ENCODE results near the gene GOLGA8M. TPM values are rescaled to one million over a fixed set of nuclear protein-coding genes. Genes with fewer than 3 reads are reported as not detected.
"Not testable (repeated sequence)": the region's sequence is repeated elsewhere in the genome, so short reads cannot be mapped to it uniquely, and the experiment has no call there.

Gene GOLGA8M
- polyA plus RNA-seq, 1 donor (not counting 4 experiments of a cell fraction or from before 2014, with no cell fraction given) = not detected

- H3K27me3 ChIP-seq (ENCODE audit: control insufficient read depth, extremely low read depth, insufficient read depth, low read length); DNase-seq (ENCODE audit: low read depth, low spot score); FAIRE-seq: not testable (repeated sequence)
Measured at GRCh38 chr15:28663717-28664116, 48.5 kb downstream of the GOLGA8M start.

GRCh38 chr15:28660750-28661149, 51.5 kb downstream of the GOLGA8M start:
- DNase-seq (ENCODE audit: low read depth, low spot score); H2AFZ ChIP-seq (ENCODE audit: control insufficient read depth, low read length); dilution Hi-C loops (cut with MboI; ENCODE audit: extremely low pct_ligation_motif_present, low sequenced_read_pairs); H3K9ac ChIP-seq (ENCODE audit: control insufficient read depth, extremely low read depth, insufficient read depth, low read length); H3K9me1 ChIP-seq (ENCODE audit: control insufficient read depth, extremely low read depth, insufficient read depth, low read length); H3K4me2 ChIP-seq (ENCODE audit: control insufficient read depth, extremely low read depth, insufficient read depth, low read depth, low read length); H3K27me3 ChIP-seq (ENCODE audit: control insufficient read depth, extremely low read depth, insufficient read depth, low read length); H4K20me1 ChIP-seq (ENCODE audit: control insufficient read depth, extremely low read depth, insufficient read depth, low read length); H3K36me3 ChIP-seq (ENCODE audit: control insufficient read depth in 2 of 2, extremely low read depth in 1 of 2, insufficient read depth in 2 of 2, low read length in 2 of 2); H3K79me2 ChIP-seq (ENCODE audit: control insufficient read depth, insufficient read depth, low read length); H3K27ac ChIP-seq (ENCODE audit: control insufficient read depth, insufficient read depth, low read length); FAIRE-seq; H3K4me3 ChIP-seq (ENCODE audit: control insufficient read depth in 2 of 3, extremely low read depth in 1 of 3, insufficient read depth in 2 of 3, low read depth in 1 of 3, low read length in 3 of 3); H3K4me1 ChIP-seq (ENCODE audit: control insufficient read depth, extremely low read depth, insufficient read depth, low read length); H3K9me3 ChIP-seq (ENCODE audit: control insufficient read depth, low read depth, low read length): not testable (repeated sequence)

More at GRCh38 chr15:28663717-28664116, 48.5 kb downstream of the GOLGA8M start:
- dilution Hi-C loops (cut with MboI; ENCODE audit: extremely low pct_ligation_motif_present, low sequenced_read_pairs); H3K9me3 ChIP-seq (ENCODE audit: control insufficient read depth, low read depth, low read length); H4K20me1 ChIP-seq (ENCODE audit: control insufficient read depth, extremely low read depth, insufficient read depth, low read length); H3K4me3 ChIP-seq (ENCODE audit: control insufficient read depth in 2 of 3, extremely low read depth in 1 of 3, insufficient read depth in 2 of 3, low read depth in 1 of 3, low read length in 3 of 3); H2AFZ ChIP-seq (ENCODE audit: control insufficient read depth, low read length); H3K36me3 ChIP-seq (ENCODE audit: control insufficient read depth in 2 of 2, extremely low read depth in 1 of 2, insufficient read depth in 2 of 2, low read length in 2 of 2); H3K4me2 ChIP-seq (ENCODE audit: control insufficient read depth, extremely low read depth, insufficient read depth, low read depth, low read length); H3K9ac ChIP-seq (ENCODE audit: control insufficient read depth, extremely low read depth, insufficient read depth, low read length); H3K79me2 ChIP-seq (ENCODE audit: control insufficient read depth, insufficient read depth, low read length); H3K27ac ChIP-seq (ENCODE audit: control insufficient read depth, insufficient read depth, low read length); H3K9me1 ChIP-seq (ENCODE audit: control insufficient read depth, extremely low read depth, insufficient read depth, low read length); H3K4me1 ChIP-seq (ENCODE audit: control insufficient read depth, extremely low read depth, insufficient read depth, low read length): not testable (repeated sequence)

- H3K9ac ChIP-seq (ENCODE audit: control insufficient read depth, extremely low read depth, insufficient read depth, low read length); H3K9me3 ChIP-seq (ENCODE audit: control insufficient read depth, low read depth, low read length); H4K20me1 ChIP-seq (ENCODE audit: control insufficient read depth, extremely low read depth, insufficient read depth, low read length); dilution Hi-C loops (cut with MboI; ENCODE audit: extremely low pct_ligation_motif_present, low sequenced_read_pairs); H3K79me2 ChIP-seq (ENCODE audit: control insufficient read depth, insufficient read depth, low read length); H3K36me3 ChIP-seq (ENCODE audit: control insufficient read depth in 2 of 2, extremely low read depth in 1 of 2, insufficient read depth in 2 of 2, low read length in 2 of 2); H3K4me3 ChIP-seq (ENCODE audit: control insufficient read depth in 2 of 3, extremely low read depth in 1 of 3, insufficient read depth in 2 of 3, low read depth in 1 of 3, low read length in 3 of 3); DNase-seq (ENCODE audit: low read depth, low spot score); H2AFZ ChIP-seq (ENCODE audit: control insufficient read depth, low read length); H3K9me1 ChIP-seq (ENCODE audit: control insufficient read depth, extremely low read depth, insufficient read depth, low read length); H3K27me3 ChIP-seq (ENCODE audit: control insufficient read depth, extremely low read depth, insufficient read depth, low read length); H3K4me1 ChIP-seq (ENCODE audit: control insufficient read depth, extremely low read depth, insufficient read depth, low read length); FAIRE-seq; H3K27ac ChIP-seq (ENCODE audit: control insufficient read depth, insufficient read depth, low read length); H3K4me2 ChIP-seq (ENCODE audit: control insufficient read depth, extremely low read depth, insufficient read depth, low read depth, low read length): not testable (repeated sequence)
Measured at GRCh38 chr15:28656018-28656360, 56.2 kb downstream of the GOLGA8M start.

GRCh38 chr15:28655329-28656017, 56.7 kb downstream of the GOLGA8M start:
- H3K27me3 ChIP-seq (ENCODE audit: control insufficient read depth, extremely low read depth, insufficient read depth, low read length); dilution Hi-C loops (cut with MboI; ENCODE audit: extremely low pct_ligation_motif_present, low sequenced_read_pairs); DNase-seq (ENCODE audit: low read depth, low spot score); H3K27ac ChIP-seq (ENCODE audit: control insufficient read depth, insufficient read depth, low read length); H3K9ac ChIP-seq (ENCODE audit: control insufficient read depth, extremely low read depth, insufficient read depth, low read length); H3K4me1 ChIP-seq (ENCODE audit: control insufficient read depth, extremely low read depth, insufficient read depth, low read length); H3K4me3 ChIP-seq (ENCODE audit: control insufficient read depth in 2 of 3, extremely low read depth in 1 of 3, insufficient read depth in 2 of 3, low read depth in 1 of 3, low read length in 3 of 3); H3K4me2 ChIP-seq (ENCODE audit: control insufficient read depth, extremely low read depth, insufficient read depth, low read depth, low read length); H3K79me2 ChIP-seq (ENCODE audit: control insufficient read depth, insufficient read depth, low read length); H3K9me3 ChIP-seq (ENCODE audit: control insufficient read depth, low read depth, low read length); H3K36me3 ChIP-seq (ENCODE audit: control insufficient read depth in 2 of 2, extremely low read depth in 1 of 2, insufficient read depth in 2 of 2, low read length in 2 of 2); H2AFZ ChIP-seq (ENCODE audit: control insufficient read depth, low read length); H3K9me1 ChIP-seq (ENCODE audit: control insufficient read depth, extremely low read depth, insufficient read depth, low read length); FAIRE-seq; H4K20me1 ChIP-seq (ENCODE audit: control insufficient read depth, extremely low read depth, insufficient read depth, low read length): not testable (repeated sequence)

- H3K36me3 ChIP-seq (ENCODE audit: control insufficient read depth in 2 of 2, extremely low read depth in 1 of 2, insufficient read depth in 2 of 2, low read length in 2 of 2); H2AFZ ChIP-seq (ENCODE audit: control insufficient read depth, low read length); FAIRE-seq; H3K27ac ChIP-seq (ENCODE audit: control insufficient read depth, insufficient read depth, low read length); H4K20me1 ChIP-seq (ENCODE audit: control insufficient read depth, extremely low read depth, insufficient read depth, low read length); H3K4me2 ChIP-seq (ENCODE audit: control insufficient read depth, extremely low read depth, insufficient read depth, low read depth, low read length); H3K79me2 ChIP-seq (ENCODE audit: control insufficient read depth, insufficient read depth, low read length); H3K9ac ChIP-seq (ENCODE audit: control insufficient read depth, extremely low read depth, insufficient read depth, low read length); H3K4me3 ChIP-seq (ENCODE audit: control insufficient read depth in 2 of 3, extremely low read depth in 1 of 3, insufficient read depth in 2 of 3, low read depth in 1 of 3, low read length in 3 of 3); DNase-seq (ENCODE audit: low read depth, low spot score); dilution Hi-C loops (cut with MboI; ENCODE audit: extremely low pct_ligation_motif_present, low sequenced_read_pairs); H3K9me1 ChIP-seq (ENCODE audit: control insufficient read depth, extremely low read depth, insufficient read depth, low read length); H3K27me3 ChIP-seq (ENCODE audit: control insufficient read depth, extremely low read depth, insufficient read depth, low read length); H3K9me3 ChIP-seq (ENCODE audit: control insufficient read depth, low read depth, low read length); H3K4me1 ChIP-seq (ENCODE audit: control insufficient read depth, extremely low read depth, insufficient read depth, low read length): not testable (repeated sequence)
Measured at GRCh38 chr15:28654194-28654593, 58.0 kb downstream of the GOLGA8M start.
